ENCODE results near the gene CHIT1. TPM values are rescaled to one million over a fixed set of nuclear protein-coding genes. Genes with fewer than 3 reads are reported as not detected.

CHIT1 gene
- total RNA-seq, 2 experiments from 2014 or later, result 0.21 to 0.56 TPM

DNA sequence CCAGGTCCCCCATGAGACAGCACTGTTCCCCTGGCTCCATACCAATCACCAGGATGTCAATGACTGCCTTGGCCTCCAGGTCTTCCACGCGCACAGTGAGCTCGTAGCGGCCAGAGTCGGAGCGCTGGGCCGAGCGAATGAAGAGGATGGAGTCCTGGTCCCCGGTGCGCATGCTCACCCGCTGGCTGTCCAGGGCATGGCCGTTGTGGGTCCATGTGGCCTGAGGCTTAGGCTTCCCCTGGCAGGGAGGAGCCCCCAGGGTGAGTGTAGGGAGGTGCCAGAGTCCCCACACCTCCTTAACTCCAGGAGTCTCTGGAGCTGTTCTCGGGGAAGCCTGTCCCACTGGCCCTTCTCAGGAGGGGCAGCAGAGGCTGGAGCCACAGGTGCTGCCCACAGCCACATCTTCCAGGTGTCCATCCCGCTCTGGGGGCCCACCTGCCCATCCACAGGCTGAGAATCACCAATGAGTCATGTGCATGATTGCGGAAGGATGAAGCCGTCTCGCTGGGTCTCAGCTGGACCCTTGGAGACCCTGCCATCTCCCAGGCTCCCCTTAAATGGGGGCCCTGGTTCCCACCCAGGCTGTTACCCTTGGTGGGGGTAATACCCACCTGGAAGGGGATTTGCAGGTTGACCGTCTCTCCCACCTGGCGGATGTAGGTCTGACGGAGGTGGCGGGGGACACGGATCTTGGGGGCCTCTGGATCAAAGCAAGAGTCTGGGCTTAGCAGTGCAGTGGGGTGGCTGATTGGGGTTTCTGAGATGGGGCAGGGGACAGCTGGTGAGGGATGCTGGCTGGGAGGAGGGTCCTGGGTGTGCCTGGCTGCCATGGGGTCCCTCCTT lies 57.9 kb downstream of the CHIT1 start:
- DNase-seq, result no peak
- H3K36me3 Mint-ChIP-seq, result no peaks in the 10 kb centered on the region
- no peaks in the 10 kb centered on the region for H3K9me3 Mint-ChIP-seq
- H3K27ac Mint-ChIP-seq, result no peak overlapping the region
- H3K4me3 Mint-ChIP-seq, result no peak overlapping the region
- no peaks in the 10 kb centered on the region for H3K27me3 Mint-ChIP-seq
- no peaks in the 10 kb centered on the region for H3K4me1 Mint-ChIP-seq

GRCh38 chr1:203170625-203171330 lies 58.7 kb downstream of the CHIT1 start:
- H3K9me3 Mint-ChIP-seq, result no peaks in the 10 kb centered on the region
- H3K27me3 Mint-ChIP-seq, result no peaks in the 10 kb centered on the region
- no peaks in the 10 kb centered on the region for H3K4me1 Mint-ChIP-seq
- DNase-seq, result no peak
- H3K27ac Mint-ChIP-seq, result no peak overlapping the region
- H3K36me3 Mint-ChIP-seq, result no peaks in the 10 kb centered on the region
- H3K4me3 Mint-ChIP-seq, result no peak overlapping the region

GRCh38 chr1:203169770-203170520 lies 59.5 kb downstream of the CHIT1 start:
- Mint-ChIP-seq H3K27ac (no peak overlapping the region), H3K4me3 (no peak overlapping the region), H3K9me3 (no peaks in the 10 kb centered on the region), H3K36me3 (no peaks in the 10 kb centered on the region), H3K4me1 (no peaks in the 10 kb centered on the region), H3K27me3 (no peaks in the 10 kb centered on the region)
- no peak for DNase-seq

GRCh38 chr1:203168991-203169390 lies 60.5 kb downstream of the CHIT1 start:
- no peak overlapping the region for H3K4me3 Mint-ChIP-seq
- no peaks in the 10 kb centered on the region for H3K9me3 Mint-ChIP-seq
- no peaks in the 10 kb centered on the region for H3K36me3 Mint-ChIP-seq
- no peak for DNase-seq
- no peaks in the 10 kb centered on the region for H3K27me3 Mint-ChIP-seq
- no peak overlapping the region for H3K27ac Mint-ChIP-seq
- no peaks in the 10 kb centered on the region for H3K4me1 Mint-ChIP-seq

DNA sequence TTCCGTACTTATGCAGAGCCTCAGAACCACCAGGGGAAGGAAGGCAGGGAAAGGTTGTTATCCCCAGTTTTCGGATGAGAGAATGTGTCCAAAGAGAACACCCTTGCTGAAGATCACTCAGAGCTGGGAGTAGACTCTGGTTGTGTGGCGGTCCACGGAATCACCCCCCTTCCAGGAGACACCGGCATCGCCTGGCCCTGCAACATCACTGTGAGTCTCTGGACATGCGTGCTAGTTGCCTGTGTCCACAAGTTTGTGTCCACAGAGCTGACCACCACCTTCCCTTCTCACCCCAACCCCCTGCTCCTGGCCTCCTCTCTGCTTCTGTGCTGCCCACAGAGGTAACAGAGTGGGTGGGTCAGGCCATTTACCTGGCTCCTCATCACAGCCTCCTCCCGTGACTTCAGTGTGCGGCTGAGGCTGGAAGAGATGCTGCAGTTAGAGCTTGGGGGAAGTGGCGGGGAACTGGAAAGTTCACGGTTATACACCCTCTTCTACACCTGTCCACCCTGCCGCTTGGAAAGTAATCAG lies 61.2 kb downstream of the CHIT1 start:
- H3K4me3 Mint-ChIP-seq, result no peak overlapping the region
- H3K4me1 Mint-ChIP-seq, result no peaks in the 10 kb centered on the region
- DNase-seq, result no peak

GRCh38 chr1:203167913-203168200 lies 61.6 kb downstream of the CHIT1 start:
- Mint-ChIP-seq H3K4me3 (no peak overlapping the region), H3K4me1 (no peaks in the 10 kb centered on the region), H3K36me3 (no peaks in the 10 kb centered on the region), H3K9me3 (no peaks in the 10 kb centered on the region), H3K27ac (no peak overlapping the region), H3K27me3 (no peaks in the 10 kb centered on the region)
- no peak for DNase-seq

More for the DNA sequence above, 61.2 kb downstream of the CHIT1 start:
- H3K36me3 Mint-ChIP-seq, result no peaks in the 10 kb centered on the region
- no peaks in the 10 kb centered on the region for H3K9me3 Mint-ChIP-seq
- H3K27me3 Mint-ChIP-seq, result no peaks in the 10 kb centered on the region
- no peak overlapping the region for H3K27ac Mint-ChIP-seq

DNA sequence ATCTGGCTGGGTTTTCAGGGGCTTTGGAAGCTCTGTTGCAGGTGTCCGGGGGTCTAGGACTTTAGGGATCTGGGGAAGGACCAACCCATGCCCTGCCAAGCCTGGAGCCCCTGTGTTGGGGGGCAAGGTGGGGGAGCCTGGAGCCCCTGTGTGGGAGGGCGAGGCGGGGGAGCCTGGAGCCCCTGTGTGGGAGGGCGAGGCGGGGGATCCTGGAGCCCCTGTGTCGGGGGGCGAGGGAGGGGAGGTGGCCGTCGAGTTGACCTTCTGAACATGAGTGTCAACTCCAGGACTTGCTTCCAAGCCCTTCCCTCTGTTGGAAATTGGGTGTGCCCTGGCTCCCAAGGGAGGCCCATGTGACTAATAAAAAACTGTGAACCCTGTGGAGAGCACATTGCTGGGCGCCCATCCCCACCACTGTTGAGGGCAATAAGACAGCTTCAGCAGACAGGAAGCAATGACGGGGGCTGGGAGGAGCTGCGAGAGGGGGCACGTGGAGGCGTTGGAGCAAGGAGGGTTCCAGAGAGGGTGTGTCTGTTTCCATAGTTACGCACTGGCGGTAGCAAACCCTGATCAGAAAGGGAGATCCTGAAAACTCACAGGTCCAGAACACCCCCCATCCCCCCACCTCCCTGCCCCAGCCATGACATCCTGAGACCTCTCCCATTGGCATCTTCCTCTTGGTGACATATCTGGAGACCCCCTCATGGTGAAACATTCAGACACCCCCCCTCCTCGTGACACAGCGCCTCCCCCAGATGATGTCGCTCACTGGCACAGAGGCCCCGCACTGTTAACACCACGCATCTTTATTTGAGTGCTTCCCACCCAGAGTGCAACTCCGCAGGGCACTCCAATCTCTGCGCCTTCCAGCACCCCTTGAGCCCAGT lies 62.2 kb downstream of the CHIT1 start:
- Mint-ChIP-seq H3K4me1 (no peaks in the 10 kb centered on the region), H3K27ac (no peak overlapping the region), H3K4me3 (no peak overlapping the region), H3K9me3 (no peaks in the 10 kb centered on the region), H3K27me3 (no peaks in the 10 kb centered on the region), H3K36me3 (no peaks in the 10 kb centered on the region)
- DNase-seq, result peak; percentile 18

DNA sequence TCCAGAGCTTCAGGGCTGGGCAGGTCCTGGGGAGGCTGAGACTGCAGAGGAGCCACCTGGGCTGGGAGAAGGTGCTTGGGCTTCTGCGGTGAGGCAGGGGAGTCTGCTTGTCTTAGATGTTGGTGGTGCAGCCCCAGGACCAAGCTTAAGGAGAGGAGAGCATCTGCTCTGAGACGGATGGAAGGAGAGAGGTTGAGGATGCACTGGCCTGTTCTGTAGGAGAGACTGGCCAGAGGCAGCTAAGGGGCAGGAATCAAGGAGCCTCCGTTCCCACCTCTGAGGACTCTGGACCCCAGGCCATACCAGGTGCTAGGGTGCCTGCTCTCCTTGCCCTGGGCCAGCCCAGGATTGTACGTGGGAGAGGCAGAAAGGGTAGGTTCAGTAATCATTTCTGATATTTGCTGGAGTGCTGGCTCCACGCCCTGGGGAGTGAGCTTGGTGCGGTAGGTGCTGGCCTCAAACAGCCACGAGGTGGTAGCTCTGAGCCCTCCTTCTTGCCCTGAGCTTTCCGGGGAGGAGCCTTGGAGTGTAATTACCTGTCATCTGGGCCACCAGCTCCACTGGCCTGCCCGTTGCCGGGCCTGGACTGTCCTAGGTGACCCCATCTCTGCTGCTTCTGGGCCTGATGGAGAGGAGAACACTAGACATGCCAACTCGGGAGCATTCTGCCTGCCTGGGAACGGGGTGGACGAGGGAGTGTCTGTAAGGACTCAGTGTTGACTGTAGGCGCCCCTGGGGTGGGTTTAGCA lies 63.1 kb downstream of the CHIT1 start:
- H3K4me1 Mint-ChIP-seq, result no peaks in the 10 kb centered on the region
- no peak overlapping the region for H3K4me3 Mint-ChIP-seq
- H3K27me3 Mint-ChIP-seq, result no peaks in the 10 kb centered on the region
- no peak for DNase-seq
- H3K9me3 Mint-ChIP-seq, result no peaks in the 10 kb centered on the region
- H3K36me3 Mint-ChIP-seq, result no peaks in the 10 kb centered on the region
- H3K27ac Mint-ChIP-seq, result no peak overlapping the region

Other genes with a start within 250 kb of the CHIT1 start
- gene TMEM183A, start 222.3 kb downstream of the CHIT1 start, total RNA-seq, result 10 to 100 TPM; 81.4 to 81.9 TPM
- gene PPFIA4, start 203.2 kb downstream of the CHIT1 start, total RNA-seq, result 10 to 100 TPM; 20.8 to 21.3 TPM
- not detected for gene MYOG, start 143.7 kb downstream of the CHIT1 start, total RNA-seq
- not detected for gene ADORA1, start 101.9 kb downstream of the CHIT1 start, total RNA-seq
- not detected for gene MYBPH, start 53.8 kb downstream of the CHIT1 start, total RNA-seq
- not detected for gene CHI3L1, start 43.0 kb downstream of the CHIT1 start, total RNA-seq
- gene BTG2, start 75.8 kb upstream of the CHIT1 start, total RNA-seq, result 10 to 100 TPM; 74.7 to 81.2 TPM
- gene FMOD, start 121.4 kb upstream of the CHIT1 start, total RNA-seq, result 1 to 10 TPM; 3.2 to 3.3 TPM
- not detected for gene PRELP, start 246.1 kb upstream of the CHIT1 start, total RNA-seq